Measurements from ENCODE around the gene HACE1.

The HACE1 gene

DNA sequence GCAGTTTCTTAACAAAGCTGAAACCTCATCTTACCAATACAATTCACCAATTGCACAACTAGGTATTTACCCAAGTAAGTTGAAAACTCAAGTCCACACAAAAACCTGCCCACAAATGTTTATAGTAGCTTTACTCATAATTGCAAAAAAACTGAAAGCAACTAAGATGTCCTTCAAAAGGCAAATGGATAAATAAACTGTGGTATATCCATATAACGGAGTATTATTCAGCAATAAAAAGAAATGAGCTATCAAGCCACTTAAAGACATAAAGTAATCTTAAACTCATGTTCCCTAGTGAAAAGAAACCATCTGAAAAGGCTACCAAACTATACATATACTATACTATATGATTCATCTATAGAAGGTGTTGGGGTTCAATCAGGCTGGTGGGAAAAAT is 179.7 kb downstream of the HACE1 start:
- no peak overlapping the region for H3K27ac Mint-ChIP-seq
- peaks cover 17% of the 10 kb centered on the region for H3K4me1 Mint-ChIP-seq
- H3K27me3 Mint-ChIP-seq: peaks cover 3% of the 10 kb centered on the region
- H3K9me3 Mint-ChIP-seq: no peaks in the 10 kb centered on the region
- no peaks in the 10 kb centered on the region for H3K36me3 Mint-ChIP-seq
- H3K4me3 Mint-ChIP-seq: no peak overlapping the region
- CTCF ChIA-PET: no interaction called here
- DNase-seq: no peak
